ENCODE measurements around the gene PRPSAP2. TPM values are rescaled to one million over a fixed set of nuclear protein-coding genes. Genes with fewer than 3 reads are reported as not detected.

The PRPSAP2 gene
- total RNA-seq, 2 donors from 2014 or later = 19.5 to 23.2 TPM

GRCh38 chr17:18938692-18939023 is 80.7 kb downstream of the PRPSAP2 start:
- H3K4me3 ChIP-seq = no peak overlapping the region
- H3K9me3 ChIP-seq = no peaks in the 10 kb centered on the region
- no peak for DNase-seq (ENCODE audit: low spot score)
- no peak for TF ChIP-seq CTCF (IDR thresholded peaks at IDR 0.05)
- H3K4me1 ChIP-seq = no peaks in the 10 kb centered on the region
- no peaks in the 10 kb centered on the region for H3K36me3 ChIP-seq
- no peaks in the 10 kb centered on the region for H3K27me3 ChIP-seq
- H3K27ac ChIP-seq = no peak overlapping the region

- Histone ChIP-seq H3K27me3 (no peaks in the 10 kb centered on the region), H3K4me1 (peaks cover 0 to 14% of the 10 kb centered on the region in 2 donors), H3K27ac (no peak overlapping the region), H3K36me3 (no peaks in the 10 kb centered on the region), H3K9me3 (no peaks in the 10 kb centered on the region), H3K4me3 (no peak overlapping the region)
- TF ChIP-seq CTCF (IDR thresholded peaks at IDR 0.05) = no peak
- DNase-seq (ENCODE audit: low spot score) = no peak
These were observed 86.7 kb downstream of the PRPSAP2 start for GRCh38 chr17:18944646-18945045.

- H3K36me3 ChIP-seq = no peaks in the 10 kb centered on the region
- H3K4me3 ChIP-seq = no peak overlapping the region
- TF ChIP-seq CTCF (IDR thresholded peaks at IDR 0.05) = no peak
- H3K9me3 ChIP-seq = no peaks in the 10 kb centered on the region
- no peak overlapping the region for H3K27ac ChIP-seq
- H3K27me3 ChIP-seq = no peaks in the 10 kb centered on the region
- no peak for DNase-seq (ENCODE audit: low spot score)
- peaks cover 0 to 24% of the 10 kb centered on the region in 2 donors for H3K4me1 ChIP-seq
These were observed 88.6 kb downstream of the PRPSAP2 start for GRCh38 chr17:18946536-18946935.

GRCh38 chr17:18947866-18948265 is 89.9 kb downstream of the PRPSAP2 start:
- no peak for DNase-seq (ENCODE audit: low spot score)
- H3K4me1 ChIP-seq = peaks cover 0 to 24% of the 10 kb centered on the region in 2 donors

GRCh38 chr17:18948476-18949006 is 90.6 kb downstream of the PRPSAP2 start:
- H3K9me3 ChIP-seq = no peaks in the 10 kb centered on the region
- no peak for TF ChIP-seq CTCF (IDR thresholded peaks at IDR 0.05)
- H3K4me3 ChIP-seq = no peak overlapping the region
- H3K27me3 ChIP-seq = no peaks in the 10 kb centered on the region
- DNase-seq (ENCODE audit: low spot score) = no peak
- H3K4me1 ChIP-seq = peaks cover 0 to 24% of the 10 kb centered on the region in 2 donors
- H3K36me3 ChIP-seq = no peaks in the 10 kb centered on the region
- no peak overlapping the region for H3K27ac ChIP-seq

More at GRCh38 chr17:18947866-18948265, 89.9 kb downstream of the PRPSAP2 start:
- no peak overlapping the region for H3K27ac ChIP-seq
- no peak overlapping the region for H3K4me3 ChIP-seq
- no peaks in the 10 kb centered on the region for H3K36me3 ChIP-seq
- no peaks in the 10 kb centered on the region for H3K9me3 ChIP-seq
- H3K27me3 ChIP-seq = no peaks in the 10 kb centered on the region
- TF ChIP-seq CTCF (IDR thresholded peaks at IDR 0.05) = no peak

- H3K4me1 ChIP-seq = peaks cover 0 to 24% of the 10 kb centered on the region in 2 donors
- TF ChIP-seq CTCF (IDR thresholded peaks at IDR 0.05) = no peak
- no peak for DNase-seq (ENCODE audit: low spot score)
- H3K36me3 ChIP-seq = no peaks in the 10 kb centered on the region
- H3K27me3 ChIP-seq = no peaks in the 10 kb centered on the region
- H3K4me3 ChIP-seq = no peak overlapping the region
- H3K27ac ChIP-seq = peak overlapping the region; percentile 60 to 69
- H3K9me3 ChIP-seq = no peaks in the 10 kb centered on the region
These were observed 91.6 kb downstream of the PRPSAP2 start for GRCh38 chr17:18949566-18949965.

Measured in right atrium auricular region (tissue), 2 donors.